ENCODE data around the gene SARM1. TPM values are rescaled to one million over a fixed set of nuclear protein-coding genes. Genes with fewer than 3 reads are reported as not detected.

Gene SARM1
- total RNA-seq, 6 experiments from 2014 or later = 2.8 to 5.1 (median 3.9) TPM

DNA sequence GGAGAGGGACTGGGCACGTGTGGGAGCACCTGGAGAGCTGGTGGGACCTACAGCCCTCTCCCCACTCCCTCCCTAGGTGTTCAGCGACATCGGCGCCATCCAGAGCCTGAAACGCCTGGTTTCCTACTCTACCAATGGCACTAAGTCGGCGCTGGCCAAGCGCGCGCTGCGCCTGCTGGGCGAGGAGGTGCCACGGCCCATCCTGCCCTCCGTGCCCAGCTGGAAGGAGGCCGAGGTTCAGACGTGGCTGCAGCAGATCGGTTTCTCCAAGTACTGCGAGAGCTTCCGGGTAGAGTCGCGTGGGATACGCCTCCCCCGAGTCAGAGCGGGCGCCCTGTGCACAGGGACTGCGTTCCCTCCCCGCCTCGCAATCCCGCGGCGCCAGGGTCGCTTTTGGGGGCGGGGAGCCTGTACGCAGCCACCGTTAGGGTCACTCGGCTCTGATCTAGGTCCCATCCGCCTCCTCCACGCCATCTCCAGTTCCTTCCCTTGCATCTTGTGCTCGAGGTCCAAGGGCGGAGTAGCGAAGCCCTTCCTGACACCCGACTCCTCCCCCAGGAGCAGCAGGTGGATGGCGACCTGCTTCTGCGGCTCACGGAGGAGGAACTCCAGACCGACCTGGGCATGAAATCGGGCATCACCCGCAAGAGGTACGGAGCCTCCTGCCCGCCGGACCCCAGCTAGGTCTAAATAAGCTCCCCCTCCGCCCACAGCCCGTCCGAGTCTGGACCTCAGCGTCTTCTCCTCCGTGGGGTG lies 13.0 kb downstream of the SARM1 start:
- H3K4me3 ChIP-seq = peak overlapping the region; percentile 48 to 61 (median 57)
- ATAC-seq (peak; percentile 79 to 88 (median 82)), DNase-seq (peak; percentile 82 to 87 (median 83))
- TF ChIP-seq, protein P1, sequence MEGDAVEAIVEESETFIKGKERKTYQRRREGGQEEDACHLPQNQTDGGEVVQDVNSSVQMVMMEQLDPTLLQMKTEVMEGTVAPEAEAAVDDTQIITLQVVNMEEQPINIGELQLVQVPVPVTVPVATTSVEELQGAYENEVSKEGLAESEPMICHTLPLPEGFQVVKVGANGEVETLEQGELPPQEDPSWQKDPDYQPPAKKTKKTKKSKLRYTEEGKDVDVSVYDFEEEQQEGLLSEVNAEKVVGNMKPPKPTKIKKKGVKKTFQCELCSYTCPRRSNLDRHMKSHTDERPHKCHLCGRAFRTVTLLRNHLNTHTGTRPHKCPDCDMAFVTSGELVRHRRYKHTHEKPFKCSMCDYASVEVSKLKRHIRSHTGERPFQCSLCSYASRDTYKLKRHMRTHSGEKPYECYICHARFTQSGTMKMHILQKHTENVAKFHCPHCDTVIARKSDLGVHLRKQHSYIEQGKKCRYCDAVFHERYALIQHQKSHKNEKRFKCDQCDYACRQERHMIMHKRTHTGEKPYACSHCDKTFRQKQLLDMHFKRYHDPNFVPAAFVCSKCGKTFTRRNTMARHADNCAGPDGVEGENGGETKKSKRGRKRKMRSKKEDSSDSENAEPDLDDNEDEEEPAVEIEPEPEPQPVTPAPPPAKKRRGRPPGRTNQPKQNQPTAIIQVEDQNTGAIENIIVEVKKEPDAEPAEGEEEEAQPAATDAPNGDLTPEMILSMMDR (IDR thresholded peaks at IDR 0.05) = no peak
- peak; percentile 42 for TF ChIP-seq POLR2A (IDR thresholded peaks at IDR 0.05)
- H3K36me3 ChIP-seq = peaks cover 0 to 3% (median 0%) of the 10 kb centered on the region in 4 donors
- peaks cover 0 to 25% (median 0%) of the 10 kb centered on the region in 4 donors for H3K4me1 ChIP-seq
- peak overlapping the region in 1 of 3 donors; percentile 21 for H3K27ac ChIP-seq
- intact Hi-C loops (cut with DNase I) = no loop called here
- no peaks in the 10 kb centered on the region for H3K27me3 ChIP-seq
- H3K9me3 ChIP-seq = no peaks in the 10 kb centered on the region
- 5% methylated on average over 11 of the region's 56 CpGs for WGBS (ENCODE audit: insufficient coverage, low coverage, low lambda C conversion rate, missing lambda C conversion rate)

- TF ChIP-seq POLR2A (IDR thresholded peaks at IDR 0.05) = no peak
- TF ChIP-seq, protein P1 (IDR thresholded peaks at IDR 0.05) = no peak
- Histone ChIP-seq H3K27me3 (no peaks in the 10 kb centered on the region), H3K27ac (no peak overlapping the region), H3K4me1 (peaks cover 0 to 25% (median 0%) of the 10 kb centered on the region in 4 donors), H3K4me3 (peak overlapping the region; percentile 48 to 61 (median 57)), H3K36me3 (peaks cover 0 to 8% (median 0%) of the 10 kb centered on the region in 4 donors), H3K9me3 (no peaks in the 10 kb centered on the region)
- ATAC-seq = peak; percentile 25 to 47 (median 38)
- WGBS (ENCODE audit: insufficient coverage, low coverage, low lambda C conversion rate, missing lambda C conversion rate) = 60% methylated on average over 2 of the region's 29 CpGs
- DNase-seq = peak in 1 of 3 donors; percentile 58
- intact Hi-C loops (cut with DNase I) = no loop called here
Measured at GRCh38 chr17:28385037-28385400, 13.5 kb downstream of the SARM1 start.

- DNase-seq (peak in 1 of 3 donors; percentile 41), ATAC-seq (no peak)
- no peak overlapping the region for H3K27ac ChIP-seq
- intact Hi-C loops (cut with DNase I) = no loop called here
- TF ChIP-seq, protein P1 (IDR thresholded peaks at IDR 0.05) = no peak
- peak overlapping the region; percentile 48 to 61 (median 57) for H3K4me3 ChIP-seq
- H3K4me1 ChIP-seq = peaks cover 0 to 21% (median 0%) of the 10 kb centered on the region in 4 donors
- H3K9me3 ChIP-seq = no peaks in the 10 kb centered on the region
- peaks cover 0 to 8% (median 0%) of the 10 kb centered on the region in 4 donors for H3K36me3 ChIP-seq
- no peaks in the 10 kb centered on the region for H3K27me3 ChIP-seq
- 89% methylated on average over 7 of the region's 8 CpGs for WGBS (ENCODE audit: insufficient coverage, low coverage, low lambda C conversion rate, missing lambda C conversion rate)
Measured at GRCh38 chr17:28385406-28385805, 13.9 kb downstream of the SARM1 start.

GRCh38 chr17:28386391-28386790 lies 14.9 kb downstream of the SARM1 start:
- Histone ChIP-seq H3K4me1 (peaks cover 0 to 11% (median 0%) of the 10 kb centered on the region in 4 donors), H3K4me3 (no peak overlapping the region), H3K27me3 (no peaks in the 10 kb centered on the region), H3K36me3 (peaks cover 0 to 14% (median 3%) of the 10 kb centered on the region in 4 donors), H3K27ac (no peak overlapping the region), H3K9me3 (no peaks in the 10 kb centered on the region)
- DNase-seq = no peak
- intact Hi-C loops (cut with DNase I) = no loop called here
- ATAC-seq = no peak
- TF ChIP-seq, protein P1 (IDR thresholded peaks at IDR 0.05) = no peak
- TF ChIP-seq POLR2A (IDR thresholded peaks at IDR 0.05) = no peak
